ENCODE measurements around the gene LDHD. TPM values are rescaled to one million over a fixed set of nuclear protein-coding genes. Genes with fewer than 3 reads are reported as not detected.

LDHD gene
- total and polyA plus RNA-seq, 5 donors from 2014 or later = 0.10 to 0.32 (median 0.15) TPM; not detected in 2

DNA sequence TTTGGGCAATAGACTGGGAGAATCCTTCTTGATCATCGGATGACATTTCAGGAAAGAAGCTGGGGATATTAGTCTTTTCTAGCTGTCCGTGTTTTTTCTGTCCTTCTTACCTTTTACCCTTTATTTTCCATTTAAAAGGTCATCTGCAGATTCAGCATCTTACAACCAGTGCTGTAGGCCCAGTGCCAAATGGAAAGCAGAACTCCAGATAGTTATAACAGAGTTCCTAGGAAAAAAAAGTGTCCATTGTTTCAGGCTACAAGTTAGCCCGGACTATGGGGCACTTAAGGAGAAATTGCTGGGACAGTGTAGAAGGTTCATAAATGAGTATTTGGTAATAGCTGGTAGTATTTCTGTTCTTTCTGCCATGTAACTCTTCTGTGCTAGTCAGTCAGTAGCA lies 28.4 kb downstream of the LDHD start:
- Mint-ChIP-seq H3K9me3 (no peaks in the 10 kb centered on the region), H3K27me3 (no peaks in the 10 kb centered on the region), H3K36me3 (no peaks in the 10 kb centered on the region), H3K4me3 (no peak overlapping the region), H3K4me1 (peaks cover 7 to 48% (median 12%) of the 10 kb centered on the region in 4 donors), H3K27ac (peak overlapping the region in 2 of 3 donors; percentile 26 to 35)
- no peak for ATAC-seq (ENCODE audit: low read depth in 2 of 2)
- no peaks in the 10 kb centered on the region for H3K4me1 ChIP-seq (ENCODE audit: control insufficient read depth, insufficient read depth, low read length, poor library complexity, severe bottlenecking)
- H3K27me3 ChIP-seq (ENCODE audit: control insufficient read depth, insufficient read depth, low read length) = no peaks in the 10 kb centered on the region
- H3K36me3 ChIP-seq (ENCODE audit: control insufficient read depth, insufficient read depth, low read length) = peaks cover 2% of the 10 kb centered on the region
- H3K27ac ChIP-seq (ENCODE audit: insufficient read depth, low read length, poor library complexity, severe bottlenecking) = no peak overlapping the region
- no peak for DNase-seq
- H3K9me3 ChIP-seq (ENCODE audit: control insufficient read depth in 2 of 2, low read length in 2 of 2) = no peaks in the 10 kb centered on the region
- H3K4me3 ChIP-seq (ENCODE audit: low read depth, low read length) = no peak overlapping the region

- DNase-seq = no peak
- Histone ChIP-seq H3K27me3 (ENCODE audit: control insufficient read depth, insufficient read depth, low read length) (no peaks in the 10 kb centered on the region), H3K4me1 (ENCODE audit: control insufficient read depth, insufficient read depth, low read length, poor library complexity, severe bottlenecking) (no peaks in the 10 kb centered on the region), H3K4me3 (ENCODE audit: low read depth, low read length) (no peak overlapping the region), H3K27ac (ENCODE audit: insufficient read depth, low read length, poor library complexity, severe bottlenecking) (no peak overlapping the region), H3K36me3 (ENCODE audit: control insufficient read depth, insufficient read depth, low read length) (peaks cover 2% of the 10 kb centered on the region), H3K9me3 (ENCODE audit: control insufficient read depth in 2 of 2, low read length in 2 of 2) (no peaks in the 10 kb centered on the region)
- Mint-ChIP-seq H3K4me3 (no peak overlapping the region), H3K27me3 (no peaks in the 10 kb centered on the region), H3K36me3 (no peaks in the 10 kb centered on the region), H3K4me1 (peaks cover 7 to 52% (median 13%) of the 10 kb centered on the region in 4 donors), H3K9me3 (no peaks in the 10 kb centered on the region), H3K27ac (peak overlapping the region in 1 of 3 donors; percentile 38)
- ATAC-seq (ENCODE audit: low read depth in 2 of 2) = no peak
Observed at GRCh38 chr16:75087375-75087979, 29.1 kb downstream of the LDHD start.

DNA sequence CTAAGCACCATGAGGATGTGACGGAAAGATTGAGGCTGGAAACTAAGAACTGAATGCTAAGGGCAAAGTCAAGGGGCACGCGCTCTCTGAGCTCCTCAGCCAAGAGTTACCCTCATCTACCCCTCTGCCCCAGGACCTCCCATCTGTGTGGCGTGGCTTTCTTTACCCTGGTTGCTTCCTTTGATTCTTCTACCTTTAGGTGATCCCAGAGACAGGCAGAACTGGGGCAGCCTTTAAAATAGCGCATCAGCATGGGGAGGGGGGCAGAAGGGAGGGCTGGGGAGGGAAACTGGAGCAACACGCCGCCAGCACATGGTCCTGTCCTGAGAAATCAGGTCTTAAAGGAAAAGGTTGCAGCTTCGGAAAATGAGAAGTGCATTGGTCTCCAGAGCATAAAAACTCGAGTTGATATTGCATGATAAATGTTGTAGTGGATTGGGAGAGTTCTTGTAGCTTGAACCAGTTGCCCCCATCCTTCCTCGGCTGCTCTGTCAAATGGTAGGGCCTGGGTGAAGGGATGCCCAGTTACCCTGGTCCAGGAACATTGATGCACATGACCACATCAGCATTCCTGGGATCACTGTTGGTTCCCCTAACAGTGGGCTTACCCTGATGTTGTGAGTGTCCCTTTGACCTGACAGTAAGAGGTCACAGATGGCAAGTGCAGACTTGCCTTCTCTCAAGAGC lies 29.7 kb downstream of the LDHD start:
- Histone ChIP-seq H3K4me1 (ENCODE audit: control insufficient read depth, insufficient read depth, low read length, poor library complexity, severe bottlenecking) (no peaks in the 10 kb centered on the region), H3K27me3 (ENCODE audit: control insufficient read depth, insufficient read depth, low read length) (no peaks in the 10 kb centered on the region), H3K27ac (ENCODE audit: insufficient read depth, low read length, poor library complexity, severe bottlenecking) (no peak overlapping the region), H3K4me3 (ENCODE audit: low read depth, low read length) (no peak overlapping the region), H3K9me3 (ENCODE audit: control insufficient read depth in 2 of 2, low read length in 2 of 2) (no peaks in the 10 kb centered on the region), H3K36me3 (ENCODE audit: control insufficient read depth, insufficient read depth, low read length) (peaks cover 2% of the 10 kb centered on the region)
- H3K27ac Mint-ChIP-seq = peak overlapping the region in 1 of 3 donors; percentile 38
- no peaks in the 10 kb centered on the region for H3K27me3 Mint-ChIP-seq
- H3K9me3 Mint-ChIP-seq = no peaks in the 10 kb centered on the region
- H3K36me3 Mint-ChIP-seq = no peaks in the 10 kb centered on the region
- DNase-seq (no peak), ATAC-seq (ENCODE audit: low read depth in 2 of 2) (no peak)
- H3K4me1 Mint-ChIP-seq = peaks cover 7 to 52% (median 13%) of the 10 kb centered on the region in 4 donors
- H3K4me3 Mint-ChIP-seq = no peak overlapping the region

DNA sequence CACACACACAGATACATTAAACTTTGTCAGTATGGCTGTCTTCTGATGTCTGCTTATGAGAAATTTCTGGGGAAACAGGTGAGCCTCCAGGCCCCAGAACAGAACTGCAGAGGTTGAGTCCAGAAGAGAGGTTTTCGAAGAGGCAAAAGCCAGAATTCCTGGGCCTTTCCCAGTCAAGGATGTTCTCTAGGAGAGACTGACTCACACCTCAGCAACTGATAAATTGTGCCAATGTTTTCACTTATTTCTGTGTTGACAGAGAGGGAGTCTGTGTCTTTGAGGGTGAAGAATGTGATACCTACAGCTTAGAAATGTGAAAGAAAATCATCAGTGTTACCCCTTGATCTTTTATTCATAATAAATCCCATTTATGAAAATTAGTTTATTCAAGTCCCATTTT lies 30.3 kb downstream of the LDHD start:
- Histone ChIP-seq H3K27me3 (ENCODE audit: control insufficient read depth, insufficient read depth, low read length) (no peaks in the 10 kb centered on the region), H3K4me1 (ENCODE audit: control insufficient read depth, insufficient read depth, low read length, poor library complexity, severe bottlenecking) (no peaks in the 10 kb centered on the region), H3K9me3 (ENCODE audit: control insufficient read depth in 2 of 2, low read length in 2 of 2) (no peaks in the 10 kb centered on the region), H3K36me3 (ENCODE audit: control insufficient read depth, insufficient read depth, low read length) (peaks cover 2% of the 10 kb centered on the region), H3K4me3 (ENCODE audit: low read depth, low read length) (no peak overlapping the region), H3K27ac (ENCODE audit: insufficient read depth, low read length, poor library complexity, severe bottlenecking) (no peak overlapping the region)
- Mint-ChIP-seq H3K4me3 (no peak overlapping the region), H3K9me3 (no peaks in the 10 kb centered on the region), H3K36me3 (no peaks in the 10 kb centered on the region), H3K27ac (peak overlapping the region in 2 of 3 donors; percentile 13 to 43), H3K4me1 (peaks cover 10 to 52% (median 15%) of the 10 kb centered on the region in 4 donors), H3K27me3 (no peaks in the 10 kb centered on the region)
- ATAC-seq (ENCODE audit: low read depth in 2 of 2) (no peak), DNase-seq (no peak)

DNA sequence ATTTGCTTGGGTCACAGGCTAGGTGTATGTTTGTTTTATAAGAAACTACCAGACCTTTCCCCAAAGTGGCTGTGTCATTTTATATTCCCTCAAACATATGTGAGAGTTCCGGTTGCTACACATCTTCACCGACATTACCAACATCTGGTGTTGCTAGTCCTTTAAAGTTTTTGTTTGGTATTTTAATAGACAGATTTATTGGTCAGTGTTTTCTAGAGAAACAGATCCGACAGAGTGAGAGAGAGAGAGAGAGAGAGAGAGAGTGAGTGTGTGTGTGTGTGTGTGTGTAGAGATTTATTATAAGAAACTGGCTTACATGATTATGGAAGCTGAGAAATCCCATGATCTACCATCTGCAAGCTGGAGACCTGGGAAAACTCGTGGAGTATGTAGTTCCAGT lies 31.0 kb downstream of the LDHD start:
- no peaks in the 10 kb centered on the region for H3K4me1 ChIP-seq (ENCODE audit: control insufficient read depth, insufficient read depth, low read length, poor library complexity, severe bottlenecking)
- DNase-seq = no peak
- no peaks in the 10 kb centered on the region for H3K9me3 Mint-ChIP-seq
- H3K27ac Mint-ChIP-seq = peak overlapping the region in 1 of 3 donors; percentile 13
- no peak overlapping the region for H3K4me3 Mint-ChIP-seq
- no peak overlapping the region for H3K27ac ChIP-seq (ENCODE audit: insufficient read depth, low read length, poor library complexity, severe bottlenecking)
- H3K9me3 ChIP-seq (ENCODE audit: control insufficient read depth in 2 of 2, low read length in 2 of 2) = no peaks in the 10 kb centered on the region
- H3K27me3 ChIP-seq (ENCODE audit: control insufficient read depth, insufficient read depth, low read length) = no peaks in the 10 kb centered on the region
- peaks cover 2% of the 10 kb centered on the region for H3K36me3 ChIP-seq (ENCODE audit: control insufficient read depth, insufficient read depth, low read length)
- H3K36me3 Mint-ChIP-seq = no peaks in the 10 kb centered on the region
- no peak overlapping the region for H3K4me3 ChIP-seq (ENCODE audit: low read depth, low read length)
- no peak for ATAC-seq (ENCODE audit: low read depth in 2 of 2)
- H3K27me3 Mint-ChIP-seq = no peaks in the 10 kb centered on the region
- H3K4me1 Mint-ChIP-seq = peaks cover 11 to 52% (median 15%) of the 10 kb centered on the region in 4 donors

- Histone ChIP-seq H3K27ac (ENCODE audit: insufficient read depth, low read length, poor library complexity, severe bottlenecking) (no peak overlapping the region), H3K36me3 (ENCODE audit: control insufficient read depth, insufficient read depth, low read length) (peaks cover 2% of the 10 kb centered on the region), H3K27me3 (ENCODE audit: control insufficient read depth, insufficient read depth, low read length) (no peaks in the 10 kb centered on the region), H3K4me1 (ENCODE audit: control insufficient read depth, insufficient read depth, low read length, poor library complexity, severe bottlenecking) (no peaks in the 10 kb centered on the region), H3K9me3 (ENCODE audit: control insufficient read depth in 2 of 2, low read length in 2 of 2) (no peaks in the 10 kb centered on the region), H3K4me3 (ENCODE audit: low read depth, low read length) (no peak overlapping the region)
- H3K9me3 Mint-ChIP-seq = no peaks in the 10 kb centered on the region
- no peaks in the 10 kb centered on the region for H3K27me3 Mint-ChIP-seq
- H3K4me3 Mint-ChIP-seq = no peak overlapping the region
- H3K36me3 Mint-ChIP-seq = no peaks in the 10 kb centered on the region
- H3K27ac Mint-ChIP-seq = no peak overlapping the region
- ATAC-seq (ENCODE audit: low read depth in 2 of 2) (no peak), DNase-seq (no peak)
- peaks cover 6 to 42% (median 13%) of the 10 kb centered on the region in 4 donors for H3K4me1 Mint-ChIP-seq
Observed at GRCh38 chr16:75083813-75084212, 32.8 kb downstream of the LDHD start.

GRCh38 chr16:75081179-75081859 lies 35.3 kb downstream of the LDHD start:
- Histone ChIP-seq H3K4me3 (ENCODE audit: low read depth, low read length) (no peak overlapping the region), H3K9me3 (ENCODE audit: control insufficient read depth in 2 of 2, low read length in 2 of 2) (no peaks in the 10 kb centered on the region), H3K27ac (ENCODE audit: insufficient read depth, low read length, poor library complexity, severe bottlenecking) (no peak overlapping the region), H3K4me1 (ENCODE audit: control insufficient read depth, insufficient read depth, low read length, poor library complexity, severe bottlenecking) (peaks cover 14% of the 10 kb centered on the region), H3K27me3 (ENCODE audit: control insufficient read depth, insufficient read depth, low read length) (no peaks in the 10 kb centered on the region), H3K36me3 (ENCODE audit: control insufficient read depth, insufficient read depth, low read length) (peaks cover 2% of the 10 kb centered on the region)
- H3K27ac Mint-ChIP-seq = no peak overlapping the region
- H3K27me3 Mint-ChIP-seq = no peaks in the 10 kb centered on the region
- no peak for ATAC-seq (ENCODE audit: low read depth in 2 of 2)
- peaks cover 4% of the 10 kb centered on the region for H3K36me3 Mint-ChIP-seq
- no peak overlapping the region for H3K4me3 Mint-ChIP-seq
- no peaks in the 10 kb centered on the region for H3K9me3 Mint-ChIP-seq
- no peak for DNase-seq
- peaks cover 11 to 52% (median 28%) of the 10 kb centered on the region in 4 donors for H3K4me1 Mint-ChIP-seq
